T-helper 2 cell treated with Interferon-gamma antibody and Interleukin-4, amounts not matched to agents 5 μg/mL and 100 μg/mL, for 36 hours (primary cell): ENCODE measurements around the gene SPG7.

Experiments
- DNase-seq: peaks from one replicate; pipeline ENCODE4 v3.0.0; 2021; ENCODE audit warnings: low spot score
- H3K27ac Mint-ChIP-seq: one replicate; pipeline ENCODE4 v1.8.0; 2021; ENCODE audit warnings: mild to moderate bottlenecking, mixed read lengths
- H3K27me3 Mint-ChIP-seq: one replicate; pipeline ENCODE4 v1.8.0; 2021; ENCODE audit warnings: low read depth, mixed read lengths
- H3K36me3 Mint-ChIP-seq: one replicate; pipeline ENCODE4 v1.8.0; 2021; ENCODE audit warnings: low read depth, mixed read lengths
- H3K4me1 Mint-ChIP-seq: one replicate; pipeline ENCODE4 v1.8.0; 2021; ENCODE audit warnings: low read depth, mixed read lengths
- H3K4me3 Mint-ChIP-seq: one replicate; pipeline ENCODE4 v1.8.0; 2022; ENCODE audit warnings: mild to moderate bottlenecking, moderate library complexity, mixed read lengths
- H3K9me3 Mint-ChIP-seq: one replicate; pipeline ENCODE4 v1.8.0; 2021; ENCODE audit warnings: mixed read lengths

The SPG7 gene

GRCh38 chr16:89538286-89538685, 30.1 kb downstream of the SPG7 start:
- no peak for DNase-seq
- Mint-ChIP-seq H3K9me3 (no peaks in the 10 kb centered on the region), H3K4me1 (peaks cover 14% of the 10 kb centered on the region), H3K4me3 (no peak overlapping the region), H3K36me3 (peaks cover 24% of the 10 kb centered on the region), H3K27me3 (no peaks in the 10 kb centered on the region), H3K27ac (no peak overlapping the region)

- DNase-seq, result no peak
- H3K9me3 Mint-ChIP-seq, result no peaks in the 10 kb centered on the region
- H3K36me3 Mint-ChIP-seq, result peaks cover 7% of the 10 kb centered on the region
- no peaks in the 10 kb centered on the region for H3K4me1 Mint-ChIP-seq
- H3K4me3 Mint-ChIP-seq, result no peak overlapping the region
- peak overlapping the region; percentile 28 for H3K27ac Mint-ChIP-seq
- no peaks in the 10 kb centered on the region for H3K27me3 Mint-ChIP-seq
These were observed 32.4 kb downstream of the SPG7 start for GRCh38 chr16:89540557-89540956.

GRCh38 chr16:89541792-89542191, 33.6 kb downstream of the SPG7 start:
- no peak overlapping the region for H3K27ac Mint-ChIP-seq
- DNase-seq, result no peak
- no peaks in the 10 kb centered on the region for H3K9me3 Mint-ChIP-seq
- no peaks in the 10 kb centered on the region for H3K27me3 Mint-ChIP-seq
- H3K4me1 Mint-ChIP-seq, result no peaks in the 10 kb centered on the region
- H3K36me3 Mint-ChIP-seq, result peaks cover 7% of the 10 kb centered on the region
- H3K4me3 Mint-ChIP-seq, result no peak overlapping the region

GRCh38 chr16:89544113-89544512, 35.9 kb downstream of the SPG7 start:
- Mint-ChIP-seq H3K27ac (no peak overlapping the region), H3K27me3 (no peaks in the 10 kb centered on the region), H3K4me1 (peaks cover 5% of the 10 kb centered on the region), H3K9me3 (no peaks in the 10 kb centered on the region), H3K4me3 (no peak overlapping the region), H3K36me3 (peaks cover 14% of the 10 kb centered on the region)
- no peak for DNase-seq

GRCh38 chr16:89544713-89545043, 36.5 kb downstream of the SPG7 start:
- H3K27ac Mint-ChIP-seq, result no peak overlapping the region
- H3K4me1 Mint-ChIP-seq, result peaks cover 5% of the 10 kb centered on the region
- peaks cover 17% of the 10 kb centered on the region for H3K36me3 Mint-ChIP-seq
- H3K27me3 Mint-ChIP-seq, result no peaks in the 10 kb centered on the region
- H3K9me3 Mint-ChIP-seq, result no peaks in the 10 kb centered on the region
- no peak for DNase-seq
- no peak overlapping the region for H3K4me3 Mint-ChIP-seq

- H3K27me3 Mint-ChIP-seq, result no peaks in the 10 kb centered on the region
- H3K27ac Mint-ChIP-seq, result no peak overlapping the region
- no peak for DNase-seq
- peaks cover 17% of the 10 kb centered on the region for H3K36me3 Mint-ChIP-seq
- H3K9me3 Mint-ChIP-seq, result no peaks in the 10 kb centered on the region
- H3K4me1 Mint-ChIP-seq, result peaks cover 5% of the 10 kb centered on the region
- no peak overlapping the region for H3K4me3 Mint-ChIP-seq
These were observed 37.0 kb downstream of the SPG7 start for GRCh38 chr16:89545044-89545830.

- no peak overlapping the region for H3K4me3 Mint-ChIP-seq
- H3K4me1 Mint-ChIP-seq, result peaks cover 5% of the 10 kb centered on the region
- H3K27ac Mint-ChIP-seq, result no peak overlapping the region
- no peak for DNase-seq
- peaks cover 18% of the 10 kb centered on the region for H3K36me3 Mint-ChIP-seq
- no peaks in the 10 kb centered on the region for H3K27me3 Mint-ChIP-seq
- H3K9me3 Mint-ChIP-seq, result no peaks in the 10 kb centered on the region
These were observed 37.8 kb downstream of the SPG7 start for GRCh38 chr16:89545831-89546574.

GRCh38 chr16:89546781-89547180, 38.6 kb downstream of the SPG7 start:
- Mint-ChIP-seq H3K27ac (no peak overlapping the region), H3K9me3 (no peaks in the 10 kb centered on the region), H3K4me1 (peaks cover 5% of the 10 kb centered on the region), H3K27me3 (no peaks in the 10 kb centered on the region), H3K36me3 (peaks cover 18% of the 10 kb centered on the region), H3K4me3 (no peak overlapping the region)
- no peak for DNase-seq

GRCh38 chr16:89547291-89547690, 39.1 kb downstream of the SPG7 start:
- H3K27me3 Mint-ChIP-seq, result no peaks in the 10 kb centered on the region
- H3K9me3 Mint-ChIP-seq, result no peaks in the 10 kb centered on the region
- H3K36me3 Mint-ChIP-seq, result peaks cover 18% of the 10 kb centered on the region
- H3K4me3 Mint-ChIP-seq, result no peak overlapping the region
- no peak for DNase-seq
- peaks cover 5% of the 10 kb centered on the region for H3K4me1 Mint-ChIP-seq
- no peak overlapping the region for H3K27ac Mint-ChIP-seq

- peaks cover 5% of the 10 kb centered on the region for H3K4me1 Mint-ChIP-seq
- DNase-seq, result no peak
- H3K36me3 Mint-ChIP-seq, result peaks cover 22% of the 10 kb centered on the region
- no peak overlapping the region for H3K4me3 Mint-ChIP-seq
- no peaks in the 10 kb centered on the region for H3K27me3 Mint-ChIP-seq
- no peaks in the 10 kb centered on the region for H3K9me3 Mint-ChIP-seq
- H3K27ac Mint-ChIP-seq, result no peak overlapping the region
These were observed 39.7 kb downstream of the SPG7 start for GRCh38 chr16:89547860-89548259.

- DNase-seq, result no peak
- Mint-ChIP-seq H3K36me3 (peaks cover 23% of the 10 kb centered on the region), H3K27ac (peak overlapping the region; percentile 55), H3K4me3 (no peak overlapping the region), H3K4me1 (peaks cover 5% of the 10 kb centered on the region), H3K27me3 (no peaks in the 10 kb centered on the region), H3K9me3 (no peaks in the 10 kb centered on the region)
These were observed 40.3 kb downstream of the SPG7 start for GRCh38 chr16:89548344-89549006.

GRCh38 chr16:89549007-89549700, 41.0 kb downstream of the SPG7 start:
- Mint-ChIP-seq H3K27ac (peak overlapping the region; percentile 55), H3K4me3 (peak overlapping the region; percentile 2), H3K36me3 (peaks cover 23% of the 10 kb centered on the region), H3K4me1 (peaks cover 5% of the 10 kb centered on the region), H3K27me3 (no peaks in the 10 kb centered on the region), H3K9me3 (no peaks in the 10 kb centered on the region)
- no peak for DNase-seq

- Mint-ChIP-seq H3K27me3 (no peaks in the 10 kb centered on the region), H3K4me1 (peaks cover 5% of the 10 kb centered on the region), H3K4me3 (no peak overlapping the region), H3K9me3 (no peaks in the 10 kb centered on the region), H3K27ac (no peak overlapping the region), H3K36me3 (peaks cover 23% of the 10 kb centered on the region)
- no peak for DNase-seq
These were observed 42.3 kb downstream of the SPG7 start for GRCh38 chr16:89550421-89551007.
